CD14-positive monocyte (primary cell): ENCODE data around the gene FAM89A. TPM values are rescaled to one million over a fixed set of nuclear protein-coding genes. Genes with fewer than 3 reads are reported as not detected.
"Not testable (repeated sequence)": the region's sequence is repeated elsewhere in the genome, so short reads cannot be mapped to it uniquely, and the experiment has no call there.

Source experiments
- DNase-seq, 3 donors: peaks; one replicate each; pipeline ENCODE4 v3.0.0-alpha.2; 2011 to 2022
- H2AFZ ChIP-seq: 2 replicates; pipeline ENCODE4 v1.6.0; 2012; ENCODE audit warnings: mild to moderate bottlenecking, low read depth, low read length, inconsistent platforms; ENCODE audit not compliant: insufficient read depth, poor library complexity, severe bottlenecking
- H3K27ac ChIP-seq, 2 donors: 1 replicate in 1 of 2; 2 replicates in 1 of 2; pipeline ENCODE4 v1.5.1; 2012 to 2013; ENCODE audit warnings: low read length in 2 of 2, control low read depth in 1 of 2, inconsistent platforms in 1 of 2, low read depth in 1 of 2, mild to moderate bottlenecking in 1 of 2
- H3K27me3 ChIP-seq, 2 donors: one replicate each; pipeline versions ENCODE4 v1.6.0 to v1.6.1; 2011 to 2013; ENCODE audit warnings: low read length in 2 of 2; ENCODE audit not compliant: control insufficient read depth in 2 of 2, insufficient read depth in 2 of 2
- H3K36me3 ChIP-seq, 2 donors: replicated peaks in 1 of 2; 1 replicate in 1 of 2; 2 replicates in 1 of 2; pipeline versions ENCODE4 v1.5.1 to v1.6.1; 2012 to 2013; ENCODE audit warnings: low read length in 2 of 2, control low read depth in 1 of 2, inconsistent platforms in 1 of 2, mild to moderate bottlenecking in 1 of 2; ENCODE audit not compliant: insufficient read depth in 2 of 2, control insufficient read depth in 1 of 2
- H3K4me1 ChIP-seq, 2 donors: 1 replicate in 1 of 2; 2 replicates in 1 of 2; pipeline versions ENCODE4 v1.5.1 to v1.6.1; 2012 to 2013; ENCODE audit warnings: low read length in 2 of 2, control low read depth in 1 of 2, inconsistent platforms in 1 of 2, mild to moderate bottlenecking in 1 of 2, moderate library complexity in 1 of 2; ENCODE audit not compliant: insufficient read depth in 2 of 2, control insufficient read depth in 1 of 2
- H3K4me2 ChIP-seq: replicated peaks from 2 replicates; pipeline ENCODE3; 2012; ENCODE audit warnings: low read length, moderate library complexity, mild to moderate bottlenecking; ENCODE audit not compliant: poor library complexity, severe bottlenecking; ENCODE audit errors: extremely low read depth
- H3K4me3 ChIP-seq, 3 experiments: fragments of 200-600 bp in 1 of 3; sonication (generic) in 1 of 3; replicated peaks in 1 of 3; 1 replicate in 2 of 3; 2 replicates in 1 of 3; pipeline ENCODE4 v1.5.1; 2011 to 2013; ENCODE audit warnings: low read length in 3 of 3, mild to moderate bottlenecking in 3 of 3, control low read depth in 2 of 3, low read depth in 2 of 3, inconsistent platforms in 1 of 3, moderate library complexity in 1 of 3
- H3K79me2 ChIP-seq: 2 replicates; pipeline ENCODE4 v1.6.0; 2012; ENCODE audit warnings: mild to moderate bottlenecking, control low read depth, inconsistent platforms, low read length, moderate library complexity; ENCODE audit not compliant: insufficient read depth
- H3K9ac ChIP-seq: 2 replicates; pipeline ENCODE4 v1.6.0; 2017; ENCODE audit warnings: low read length, mild to moderate bottlenecking; ENCODE audit not compliant: insufficient read depth, poor library complexity, severe bottlenecking
- H3K9me3 ChIP-seq, 2 donors: replicated peaks in 1 of 2; 1 replicate in 1 of 2; 2 replicates in 1 of 2; pipeline versions ENCODE4 v1.5.1 to v1.6.1; 2012 to 2013; ENCODE audit warnings: low read length in 2 of 2, control low read depth in 1 of 2; ENCODE audit not compliant: control insufficient read depth in 1 of 2, insufficient read depth in 1 of 2
- H4K20me1 ChIP-seq: 2 replicates; pipeline ENCODE4 v1.6.0; 2012; ENCODE audit warnings: mild to moderate bottlenecking, low read length, control low read depth, moderate library complexity; ENCODE audit not compliant: insufficient read depth
- H3K27ac Mint-ChIP-seq, 7 donors: one replicate each; pipeline ENCODE4 v1.8.0; 2020; ENCODE audit warnings: mild to moderate bottlenecking in 7 of 7, mixed read lengths in 7 of 7, moderate library complexity in 6 of 7, inconsistent platforms in 2 of 7
- H3K27me3 Mint-ChIP-seq, 3 donors: one replicate each; pipeline ENCODE4 v1.8.0; 2021 to 2022; ENCODE audit warnings: low read depth in 3 of 3, mild to moderate bottlenecking in 3 of 3, mixed read lengths in 3 of 3, moderate library complexity in 3 of 3, inconsistent platforms in 1 of 3
- H3K36me3 Mint-ChIP-seq, 2 donors: one replicate each; pipeline ENCODE4 v1.8.0; 2020; ENCODE audit warnings: mixed read lengths in 2 of 2, inconsistent platforms in 1 of 2, mild to moderate bottlenecking in 1 of 2
- H3K4me1 Mint-ChIP-seq: one replicate; pipeline ENCODE4 v1.8.0; 2020; ENCODE audit warnings: mild to moderate bottlenecking, mixed read lengths
- H3K4me3 Mint-ChIP-seq, 2 donors: one replicate each; pipeline ENCODE4 v1.8.0; 2020; ENCODE audit warnings: mild to moderate bottlenecking in 2 of 2, mixed read lengths in 2 of 2, moderate library complexity in 1 of 2
- H3K9me3 Mint-ChIP-seq, 7 donors: one replicate each; pipeline ENCODE4 v1.8.0; 2020 to 2022; ENCODE audit warnings: mixed read lengths in 7 of 7, mild to moderate bottlenecking in 6 of 7, moderate library complexity in 6 of 7, inconsistent platforms in 2 of 7
- CTCF ChIP-seq: fragments of 200-600 bp; IDR thresholded peaks from one replicate; pipeline ENCODE4 v1.8.0; 2022; ENCODE audit warnings: antibody characterized with exemption, mild to moderate bottlenecking
- WGBS: methylation state at CpG from one replicate; pipeline ENCODE4 v1.1.5; 2013; ENCODE audit warnings: missing lambda C conversion rate; ENCODE audit not compliant: insufficient coverage; 5-methylcytosine and 5-hydroxymethylcytosine counted together
- intact Hi-C, 2 donors: fragments of 100-400 bp; cut with micrococcal nuclease; formaldehyde crosslinking; loops; one replicate each; pipeline versions ENCODE4 v1.15.0 to v1.15.1; 2023
- polyA plus RNA-seq, 3 donors: library from polyadenylated mRNA; depleted of rRNA in 1 of 3; unstranded in 2 of 3; stranded (reverse) in 1 of 3; fragments of 300-500 nt in 2 of 3; fragments of >200 nt in 1 of 3; fragmentation: Illumina TruSeq in 2 of 3; gene quantifications; 1 replicate in 2 of 3; 2 replicates in 1 of 3; pipeline ENCODE4 v1.2.3, GENCODE V29; 2012 to 2021

Gene FAM89A
- polyA plus RNA-seq, 3 donors, result 2.0 to 11.7 (median 4.4) TPM

DNA sequence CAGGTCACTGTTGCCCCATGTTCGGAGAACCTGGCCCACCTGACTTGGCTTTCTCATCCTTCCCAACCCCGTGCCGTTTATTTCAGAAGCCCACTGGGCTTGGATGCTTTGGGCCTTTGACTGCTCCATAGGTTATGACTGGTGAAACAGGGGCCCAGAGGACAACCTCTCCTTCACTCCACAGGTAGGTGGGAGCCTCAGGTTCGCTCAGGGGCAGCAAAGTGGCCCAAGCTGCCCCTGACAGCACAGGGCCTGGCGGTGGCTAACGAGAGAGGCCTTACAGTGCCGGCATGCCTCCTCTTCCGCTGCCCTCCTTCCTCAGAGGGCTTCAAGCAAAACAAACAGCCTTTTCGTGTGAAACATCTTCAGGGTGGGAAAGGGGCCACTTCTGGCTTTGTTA is 16.9 kb downstream of the FAM89A start:
- H3K27ac Mint-ChIP-seq, result peak overlapping the region in 1 of 7 donors; percentile 53

DNA sequence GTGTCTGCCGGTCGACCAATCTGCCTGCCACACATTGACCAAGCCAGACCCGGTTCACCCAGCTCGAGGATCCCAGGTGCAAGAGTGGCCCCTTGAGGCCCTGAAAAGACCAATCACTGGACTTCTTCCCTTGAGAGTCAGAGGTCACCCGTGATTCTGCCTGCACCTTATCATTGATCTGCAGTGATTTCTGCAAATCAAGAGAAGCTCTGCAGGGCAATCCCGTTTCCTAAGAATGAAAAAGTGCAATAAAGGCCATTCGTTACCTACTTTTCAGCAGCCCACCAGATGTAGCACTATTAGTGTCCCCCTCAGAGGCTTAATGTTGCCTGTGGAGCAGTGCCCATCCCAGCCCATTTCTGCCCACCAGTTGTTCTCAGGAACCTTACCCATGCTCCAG is 17.5 kb downstream of the FAM89A start:
- peaks cover 25 to 27% of the 10 kb centered on the region in 2 donors for H3K4me1 ChIP-seq
- H3K36me3 ChIP-seq, H3K27me3 Mint-ChIP-seq, intact Hi-C loops, H4K20me1 ChIP-seq, H3K36me3 Mint-ChIP-seq, H3K4me3 ChIP-seq, H3K9me3 Mint-ChIP-seq, H3K4me2 ChIP-seq, H3K27me3 ChIP-seq, H3K4me3 Mint-ChIP-seq, H2AFZ ChIP-seq, H3K9me3 ChIP-seq, DNase-seq, H3K79me2 ChIP-seq, H3K27ac ChIP-seq, H3K27ac Mint-ChIP-seq, H3K9ac ChIP-seq: not testable (repeated sequence)
- WGBS, result 100% methylated on average over 6 of the region's 7 CpGs
- H3K4me1 Mint-ChIP-seq, result peaks cover 28% of the 10 kb centered on the region

More for the DNA sequence above, 16.9 kb downstream of the FAM89A start:
- H2AFZ ChIP-seq, result no peak overlapping the region
- Mint-ChIP-seq H3K36me3 (peaks cover 6 to 10% of the 10 kb centered on the region in 2 donors), H3K4me1 (peaks cover 34% of the 10 kb centered on the region), H3K4me3 (no peak overlapping the region), H3K9me3 (peaks cover 0 to 2% (median 1%) of the 10 kb centered on the region in 7 donors), H3K27me3 (peaks cover 0 to 10% (median 3%) of the 10 kb centered on the region in 3 donors)
- no peak overlapping the region for H3K9ac ChIP-seq
- H3K27ac ChIP-seq, result no peak overlapping the region
- H3K4me2 ChIP-seq, result no peak overlapping the region
- intact Hi-C loops, result no loop called here
- H3K9me3 ChIP-seq, result no peaks in the 10 kb centered on the region
- WGBS, result 97% methylated on average over 7 of the region's 9 CpGs
- H3K4me3 ChIP-seq, result no peak overlapping the region
- TF ChIP-seq CTCF, result no peak
- no peaks in the 10 kb centered on the region for H3K36me3 ChIP-seq
- no peaks in the 10 kb centered on the region for H3K27me3 ChIP-seq
- peaks cover 27 to 29% of the 10 kb centered on the region in 2 donors for H3K4me1 ChIP-seq
- no peaks in the 10 kb centered on the region for H3K79me2 ChIP-seq
- no peaks in the 10 kb centered on the region for H4K20me1 ChIP-seq
- no peak for DNase-seq
